GM19099 (cell line): Measurements from ENCODE around the gene HECW1.

Source experiments
- POLR2A ChIP-seq: IDR thresholded peaks from 3 replicates; pipeline ENCODE4 v1.6.1; 2011; ENCODE audit warnings: low read depth; ENCODE audit not compliant: insufficient read length; ENCODE audit errors: extremely low read depth

HECW1 gene

DNA sequence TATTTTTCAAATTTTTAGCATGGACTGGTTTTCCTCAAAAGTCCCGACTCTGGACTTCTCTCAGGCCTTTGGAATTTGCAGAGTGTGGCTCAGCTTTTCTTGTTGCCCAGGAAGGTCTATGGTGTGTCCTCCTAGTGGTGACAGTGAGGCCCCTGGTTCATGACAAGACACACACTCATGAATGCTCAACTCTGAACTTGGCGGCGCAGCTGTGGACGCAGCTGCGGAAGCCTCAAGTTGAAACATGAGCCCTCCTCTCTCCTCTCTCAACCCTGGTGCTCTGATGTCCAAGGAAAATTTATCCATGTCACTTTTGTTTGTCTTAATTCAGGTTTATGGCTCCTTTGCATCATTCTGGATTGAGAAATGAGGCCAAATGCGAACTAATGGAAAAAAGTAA is 183.9 kb downstream of the HECW1 start:
- no peak for TF ChIP-seq POLR2A

GRCh38 chr7:43298617-43299016 is 186.2 kb downstream of the HECW1 start:
- TF ChIP-seq POLR2A, result no peak

- no peak for TF ChIP-seq POLR2A
Observed at GRCh38 chr7:43300121-43300520, 187.7 kb downstream of the HECW1 start.

DNA sequence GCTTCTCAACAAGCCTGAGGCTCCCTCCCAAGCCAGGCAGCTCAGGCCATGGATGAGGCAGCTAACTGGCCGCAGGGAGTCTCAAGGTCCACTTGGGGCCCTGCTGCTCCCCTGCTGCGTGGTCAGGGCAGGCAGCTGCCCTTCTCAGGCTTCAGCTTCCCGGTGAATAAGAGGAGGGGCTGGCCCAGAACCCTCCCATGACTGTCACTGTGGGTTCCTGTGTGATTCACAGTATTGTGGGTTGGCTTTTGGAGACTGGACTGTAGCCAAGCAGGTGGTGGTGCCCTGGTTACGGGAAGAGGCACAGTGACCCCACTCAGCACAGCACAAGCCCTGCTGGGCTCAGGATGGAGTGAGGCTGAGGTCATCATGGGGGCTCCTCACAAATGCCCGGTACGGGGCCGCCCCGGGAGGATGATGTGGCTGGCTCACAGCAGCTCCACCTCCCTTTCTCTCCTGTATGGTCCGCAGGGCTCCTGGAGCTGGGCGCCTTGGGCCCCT is 189.8 kb downstream of the HECW1 start:
- TF ChIP-seq POLR2A, result no peak

GRCh38 chr7:43302773-43303460 is 190.5 kb downstream of the HECW1 start:
- no peak for TF ChIP-seq POLR2A

- no peak for TF ChIP-seq POLR2A
Observed at GRCh38 chr7:43303740-43304241, 191.3 kb downstream of the HECW1 start.

GRCh38 chr7:43306404-43306803 is 194.0 kb downstream of the HECW1 start:
- TF ChIP-seq POLR2A, result no peak

DNA sequence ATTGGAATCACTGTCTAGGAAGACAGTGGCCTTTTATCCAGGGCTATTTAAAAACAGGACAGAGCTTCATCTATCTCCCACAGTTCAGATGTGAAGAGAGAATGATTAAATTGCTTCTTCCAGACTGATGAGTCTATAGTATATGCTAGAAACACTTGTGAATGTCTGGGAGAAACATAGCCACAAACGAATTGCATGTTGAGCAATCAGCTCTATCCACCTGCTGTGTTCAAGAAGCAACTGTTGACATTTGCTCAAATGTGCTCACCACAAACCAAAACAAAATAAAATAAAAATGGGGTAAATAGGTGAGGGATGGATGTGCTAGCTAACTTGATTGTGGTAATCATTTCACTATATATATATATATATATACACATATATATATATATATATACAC is 195.1 kb downstream of the HECW1 start:
- no peak for TF ChIP-seq POLR2A

DNA sequence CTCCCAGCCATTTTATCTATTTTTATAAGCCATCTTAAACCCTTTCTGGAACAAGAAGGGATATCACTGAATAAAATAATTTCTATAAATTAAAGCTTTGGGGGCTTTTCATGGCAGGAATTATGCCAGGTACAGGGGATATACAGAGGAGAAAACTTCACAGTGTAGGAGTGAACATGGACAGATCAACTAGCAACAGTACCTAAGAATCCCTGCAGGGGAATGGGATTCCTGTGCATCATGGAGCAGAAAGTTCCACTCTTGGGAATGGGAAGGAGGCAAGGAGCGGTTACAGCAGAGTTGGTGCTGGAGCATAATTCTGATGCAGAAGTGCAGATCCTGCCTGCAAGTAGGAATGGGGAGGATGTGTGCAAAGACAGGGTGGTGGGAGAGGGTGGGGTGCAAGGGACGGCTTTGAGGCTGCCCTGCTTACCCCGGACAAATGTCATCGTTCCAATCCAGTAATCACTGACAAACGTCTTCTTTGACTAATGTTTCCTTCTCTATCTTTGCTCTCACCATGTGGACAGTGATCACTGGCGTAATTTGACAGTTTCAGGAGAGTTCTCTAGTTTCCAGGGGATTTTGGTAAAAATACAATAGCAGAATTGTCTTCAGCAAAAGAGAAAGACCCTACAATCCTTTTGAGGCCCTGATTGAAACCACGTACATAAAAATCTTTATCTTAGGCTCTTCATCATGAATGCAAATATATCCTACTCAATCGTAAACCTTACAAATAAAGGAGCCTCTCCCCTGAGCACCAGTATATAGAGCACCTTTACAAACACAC is 196.7 kb downstream of the HECW1 start:
- TF ChIP-seq POLR2A, result no peak

- TF ChIP-seq POLR2A, result no peak
Observed at GRCh38 chr7:43309706-43310022, 197.2 kb downstream of the HECW1 start.

DNA sequence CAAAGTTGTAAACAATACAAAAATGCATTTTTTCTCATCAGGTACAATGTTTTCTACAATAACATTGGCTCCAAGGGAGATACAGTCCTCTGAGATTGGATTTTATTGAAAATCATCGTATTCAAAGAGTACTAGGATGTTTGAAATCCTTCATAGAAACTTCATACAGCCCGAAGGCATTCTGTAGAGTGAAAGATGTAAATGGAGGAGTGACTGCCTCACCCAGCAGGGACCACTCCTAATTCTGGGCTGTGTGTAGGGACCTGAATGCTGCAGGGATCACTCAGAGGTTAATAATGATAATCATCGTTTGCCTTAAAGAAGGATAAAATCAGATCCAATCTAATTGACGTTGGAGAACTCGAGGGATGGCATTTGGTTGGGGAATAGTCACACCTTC is 198.6 kb downstream of the HECW1 start:
- no peak for TF ChIP-seq POLR2A

DNA sequence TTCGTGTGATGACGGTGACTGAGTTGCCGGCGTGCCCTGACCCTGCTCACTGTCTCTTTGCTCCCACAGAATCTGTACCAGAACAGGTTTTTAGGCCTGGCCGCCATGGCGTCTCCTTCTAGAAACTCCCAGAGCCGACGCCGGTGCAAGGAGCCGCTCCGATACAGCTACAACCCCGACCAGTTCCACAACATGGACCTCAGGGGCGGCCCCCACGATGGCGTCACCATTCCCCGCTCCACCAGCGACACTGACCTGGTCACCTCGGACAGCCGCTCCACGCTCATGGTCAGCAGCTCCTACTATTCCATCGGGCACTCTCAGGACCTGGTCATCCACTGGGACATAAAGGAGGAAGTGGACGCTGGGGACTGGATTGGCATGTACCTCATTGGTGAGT is 199.2 kb downstream of the HECW1 start:
- TF ChIP-seq POLR2A, result no peak

DNA sequence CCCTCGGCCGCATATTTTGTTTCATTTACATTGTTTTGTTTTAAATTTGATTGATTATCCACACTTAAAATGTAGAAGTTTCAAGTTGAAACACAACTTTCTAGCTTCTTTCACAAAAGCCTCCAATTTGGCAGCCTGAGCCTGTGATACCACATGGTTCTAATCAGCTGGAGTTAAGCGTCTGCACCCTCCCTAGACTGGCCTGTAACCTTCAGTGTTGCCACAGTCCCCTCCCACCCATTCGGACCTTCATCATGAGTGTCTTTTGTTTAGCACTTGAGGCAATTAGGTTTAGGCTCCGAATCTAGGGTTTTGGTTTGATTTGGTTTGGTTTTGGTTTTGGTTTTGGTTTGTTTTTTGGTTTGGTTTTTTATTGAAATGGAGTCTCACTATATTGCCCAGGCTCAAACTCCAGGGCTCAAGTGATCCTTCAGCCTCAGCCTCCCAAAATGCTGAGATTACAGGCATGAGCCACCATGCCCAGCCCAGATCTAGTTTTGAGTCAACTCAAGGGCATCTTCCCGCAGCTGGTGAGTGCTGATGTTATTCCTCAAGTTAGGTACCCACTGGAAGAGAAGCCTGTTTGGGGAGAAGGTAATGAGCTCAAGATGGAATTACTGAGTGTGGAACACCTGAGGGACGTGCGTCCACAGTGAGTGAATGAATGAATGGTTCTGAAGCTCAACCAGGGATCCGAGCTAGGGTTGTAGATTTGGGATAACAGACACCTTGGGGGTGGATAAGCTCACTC is 201.4 kb downstream of the HECW1 start:
- no peak for TF ChIP-seq POLR2A

- TF ChIP-seq POLR2A, result no peak
Observed at GRCh38 chr7:43314379-43315158, 202.1 kb downstream of the HECW1 start.

DNA sequence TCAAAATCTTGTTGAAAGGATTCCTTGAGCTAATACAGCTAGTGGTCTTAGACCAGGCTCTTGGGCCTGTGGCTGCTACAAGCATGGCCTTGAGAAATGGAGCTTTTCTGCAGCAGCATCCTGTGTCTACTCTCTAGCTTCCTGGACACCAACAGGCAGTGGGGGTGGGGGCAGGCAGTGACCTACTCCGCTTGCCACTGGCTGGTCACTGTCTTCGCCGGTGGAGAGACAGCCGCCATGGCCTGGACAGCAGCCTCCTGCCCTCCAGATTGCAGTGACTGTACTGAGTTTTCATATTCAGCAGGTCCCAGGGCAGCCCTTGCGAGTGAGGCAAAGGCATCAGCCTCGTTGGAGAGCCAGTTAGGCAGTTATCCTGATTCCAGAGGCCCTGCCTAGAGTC is 204.6 kb downstream of the HECW1 start:
- TF ChIP-seq POLR2A, result no peak
